NCI-H345 treated with DMSO at 0.1 percent for 48 hours (cell line): ENCODE measurements around the gene ATP5MK.
A peak's percentile ranks its signal among the peaks of the same experiment; 100 is the strongest.
"Not testable (repeated sequence)": the region's sequence is repeated elsewhere in the genome, so short reads cannot be mapped to it uniquely, and the experiment has no call there.

Experiments used
- DNase-seq: peaks from one replicate; lab custom pipeline; 2025; ENCODE audit not compliant: unreplicated experiment; lab: John Stamatoyannopoulos, UW

ATP5MK gene

DNA sequence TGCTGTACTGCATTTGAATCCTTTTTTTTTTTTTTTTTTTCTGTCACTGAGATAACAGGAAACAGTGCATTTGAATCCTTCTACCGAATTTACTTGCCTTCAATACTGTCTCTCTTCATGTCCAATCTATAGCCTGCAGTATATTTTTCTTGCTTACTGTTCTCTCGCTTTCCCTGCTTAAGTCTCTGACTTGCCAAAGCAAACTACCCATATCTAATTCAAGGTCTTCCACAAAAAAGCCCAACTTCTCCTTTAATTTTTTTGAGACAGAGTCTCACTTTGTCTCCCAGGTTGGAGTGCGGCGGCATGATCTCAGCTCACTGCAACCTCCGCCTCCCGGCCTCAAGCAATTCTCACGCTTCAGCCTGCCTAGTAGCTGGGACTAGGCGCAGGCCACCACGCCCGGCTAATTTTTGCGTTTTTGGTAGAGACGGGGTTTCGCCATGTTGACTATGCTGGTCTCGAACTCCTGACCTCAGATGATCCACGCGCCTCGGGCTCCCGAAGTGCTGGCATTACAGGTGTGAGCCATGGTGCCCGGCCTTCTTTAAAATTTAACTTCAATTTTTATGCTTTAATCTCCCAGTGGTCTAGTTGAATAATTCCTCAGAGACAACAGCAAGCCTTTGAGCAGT lies 1.0 kb upstream of the ATP5MK start:
- DNase-seq: no peak

DNA sequence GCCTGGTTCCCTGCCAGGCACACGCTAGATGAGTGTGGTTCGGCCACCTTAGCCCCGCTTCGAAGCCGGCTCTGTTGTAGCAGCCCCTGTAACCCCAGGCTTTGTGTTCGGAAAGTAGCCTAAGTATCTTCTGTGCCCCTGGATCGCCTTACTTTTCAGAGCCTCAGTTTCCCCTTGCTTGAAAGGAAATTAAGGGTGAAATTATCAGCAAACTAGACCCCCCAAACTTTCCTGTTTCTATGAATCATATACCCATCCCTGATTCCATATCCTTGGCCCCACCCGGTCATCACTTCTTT lies 463 bp upstream of the ATP5MK start:
- no peak for DNase-seq

DNA sequence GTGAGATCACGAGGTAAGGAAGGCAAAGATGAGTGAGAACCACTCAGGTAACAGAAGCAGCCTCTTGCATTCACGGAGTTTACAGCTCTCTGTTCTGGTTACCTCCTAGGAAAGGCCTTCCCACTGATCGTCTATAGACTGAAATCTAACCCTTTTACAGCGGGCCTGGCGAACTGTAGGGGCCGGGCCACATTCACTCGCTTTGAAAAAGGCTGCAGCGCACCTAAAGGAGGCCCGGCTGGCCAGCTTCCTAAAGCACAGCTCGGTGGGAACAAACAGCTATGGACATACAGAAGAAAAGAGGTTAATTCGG lies 565 bp downstream of the ATP5MK start:
- DNase-seq: no peak

DNA sequence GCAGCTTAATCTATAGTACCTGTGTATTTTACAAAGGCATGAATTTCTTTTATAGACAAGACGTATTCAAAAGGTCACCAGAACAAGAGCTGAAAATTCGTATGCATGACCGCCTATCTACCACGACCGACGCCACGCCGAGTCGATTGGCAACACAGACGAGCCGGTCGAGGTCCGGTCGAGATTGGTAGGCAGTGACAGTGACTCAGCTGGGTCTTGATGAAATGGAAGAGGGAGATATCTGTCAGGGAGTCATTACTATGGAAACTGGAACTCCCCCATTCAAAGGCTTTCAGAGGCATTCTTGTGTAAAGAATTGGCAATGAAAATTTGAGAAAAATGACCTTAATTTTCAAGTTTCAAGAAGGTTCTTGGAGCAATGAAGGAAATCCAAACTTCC lies 2.1 kb downstream of the ATP5MK start:
- DNase-seq: no peak

DNA sequence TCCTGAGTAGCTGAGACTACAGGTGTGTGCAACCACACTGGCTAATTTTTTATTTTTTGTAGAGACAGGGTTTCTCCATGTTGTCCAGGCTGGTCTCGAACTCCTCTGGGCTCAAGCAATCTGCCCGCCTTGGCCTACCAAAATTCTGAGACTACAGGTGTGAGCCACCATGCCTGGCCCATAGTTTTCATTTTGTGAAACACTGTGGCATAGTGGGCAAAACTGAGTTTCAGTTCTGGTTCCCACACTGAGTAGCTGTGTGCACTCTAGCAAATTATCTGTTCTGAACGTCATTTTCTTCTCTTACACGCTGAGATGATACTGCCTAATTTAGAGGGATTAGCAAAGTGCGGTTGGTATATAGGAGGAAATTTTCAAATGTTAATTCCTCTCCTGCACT lies 13.5 kb downstream of the ATP5MK start:
- DNase-seq: no peak

DNA sequence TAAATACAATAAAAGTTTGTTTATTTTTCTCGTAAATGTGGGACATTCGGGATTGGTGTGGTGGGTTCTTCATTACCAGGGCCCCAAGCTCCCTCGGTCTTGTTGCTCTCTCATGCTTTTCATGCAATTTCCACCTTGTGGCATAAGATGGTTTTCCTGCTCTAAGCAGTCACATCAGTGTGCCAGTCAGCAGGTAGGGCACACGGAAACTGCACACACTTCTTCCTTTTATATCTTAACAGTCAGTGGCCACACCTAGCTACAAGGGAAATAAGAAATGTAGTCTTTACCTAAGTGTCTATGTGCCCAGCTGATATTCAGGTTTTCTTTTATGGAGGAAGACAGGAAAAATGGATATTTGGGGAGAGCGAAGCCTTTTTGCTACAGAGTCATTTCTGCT lies 22.0 kb downstream of the ATP5MK start:
- DNase-seq: no peak

DNA sequence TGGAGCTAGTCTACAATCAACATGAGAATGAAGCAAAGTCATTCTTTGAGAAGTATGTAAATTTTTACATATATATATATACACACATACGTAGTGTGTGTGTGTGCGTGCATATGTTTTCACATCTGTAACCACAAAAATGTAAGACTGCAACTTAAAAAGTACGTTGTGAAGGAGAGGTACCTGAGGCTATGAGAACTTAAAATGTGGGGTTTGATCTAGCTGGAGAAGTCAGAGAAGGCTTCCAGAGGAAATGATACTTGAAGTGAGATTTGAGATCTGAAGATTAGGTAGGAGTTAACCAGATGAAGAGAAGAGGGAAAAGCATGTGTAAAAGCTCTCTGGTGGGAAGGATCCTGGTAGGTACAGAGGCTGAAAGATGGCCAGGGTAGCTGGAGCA lies 22.7 kb downstream of the ATP5MK start:
- no peak for DNase-seq

DNA sequence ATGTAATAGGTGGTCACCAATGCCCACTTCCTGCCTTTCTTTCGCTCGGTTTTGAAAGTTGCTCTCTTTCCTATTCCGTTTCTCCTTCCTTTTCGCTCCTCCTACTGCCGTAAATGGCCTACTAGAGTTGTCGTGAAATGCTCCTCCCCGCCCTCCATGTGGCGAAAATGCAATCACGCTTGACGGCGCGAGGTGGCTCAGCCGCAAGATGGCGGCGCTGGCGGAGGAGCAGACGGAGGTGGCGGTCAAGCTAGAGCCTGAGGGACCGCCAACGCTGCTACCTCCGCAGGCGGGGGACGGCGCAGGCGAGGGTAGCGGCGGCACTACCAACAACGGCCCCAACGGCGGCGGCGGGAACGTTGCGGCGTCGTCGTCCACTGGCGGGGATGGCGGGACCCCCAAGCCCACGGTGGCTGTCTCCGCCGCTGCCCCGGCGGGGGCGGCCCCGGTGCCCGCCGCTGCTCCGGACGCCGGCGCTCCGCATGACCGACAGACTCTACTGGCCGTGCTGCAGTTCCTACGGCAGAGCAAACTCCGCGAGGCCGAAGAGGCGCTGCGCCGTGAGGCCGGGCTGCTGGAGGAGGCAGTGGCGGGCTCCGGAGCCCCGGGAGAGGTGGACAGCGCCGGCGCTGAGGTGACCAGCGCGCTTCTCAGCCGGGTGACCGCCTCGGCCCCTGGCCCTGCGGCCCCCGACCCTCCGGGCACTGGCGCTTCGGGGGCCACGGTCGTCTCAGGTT lies 28.3 kb downstream of the ATP5MK start, which contains the start of gene TAF5:
TSS of gene TAF5 (plus strand) at position 195 of the 737 bp plus-strand sequence. CDS start at position 209, 14 bp downstream.
- DNase-seq: peak; percentile 76

DNA sequence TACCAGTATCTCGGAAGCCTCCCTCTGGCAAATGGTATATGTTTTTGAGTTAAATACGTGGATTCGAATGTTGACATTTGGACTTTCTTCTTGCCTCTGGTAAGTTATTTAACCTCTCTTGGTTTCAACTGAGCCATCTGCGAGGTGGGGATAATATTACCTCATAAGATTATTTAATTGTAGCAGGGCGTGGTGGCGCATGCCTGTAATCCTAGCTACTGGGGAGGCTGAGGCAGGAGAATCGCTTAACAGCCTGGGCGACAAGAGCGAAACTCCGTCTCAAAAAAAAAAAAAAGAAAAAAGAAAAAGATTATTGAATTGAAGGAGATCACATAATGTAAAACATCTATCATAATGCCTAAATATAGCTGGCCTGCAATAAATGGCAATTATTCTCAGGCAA lies 28.9 kb downstream of the ATP5MK start:
- peak; percentile 14 for DNase-seq

DNA sequence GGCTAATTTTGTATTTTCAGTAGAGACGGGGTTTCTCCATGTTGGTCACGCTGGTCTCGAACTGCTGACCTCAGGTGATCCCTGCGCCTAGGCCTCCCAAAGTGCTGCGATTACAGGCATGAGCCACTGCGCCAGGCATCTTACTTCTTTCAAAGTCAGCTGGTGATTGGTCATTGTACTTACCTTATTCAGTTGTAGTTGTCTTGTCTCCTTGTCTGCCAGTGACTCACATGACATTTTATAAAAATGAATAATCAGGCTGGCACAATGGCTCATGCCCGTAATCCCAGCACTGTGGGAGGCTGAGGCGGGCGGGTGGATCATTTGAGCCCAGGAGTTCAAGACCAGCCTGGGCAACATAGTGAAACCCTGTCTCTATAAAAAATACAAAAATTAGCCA lies 35.5 kb downstream of the ATP5MK start:
- not testable (repeated sequence) for DNase-seq

DNA sequence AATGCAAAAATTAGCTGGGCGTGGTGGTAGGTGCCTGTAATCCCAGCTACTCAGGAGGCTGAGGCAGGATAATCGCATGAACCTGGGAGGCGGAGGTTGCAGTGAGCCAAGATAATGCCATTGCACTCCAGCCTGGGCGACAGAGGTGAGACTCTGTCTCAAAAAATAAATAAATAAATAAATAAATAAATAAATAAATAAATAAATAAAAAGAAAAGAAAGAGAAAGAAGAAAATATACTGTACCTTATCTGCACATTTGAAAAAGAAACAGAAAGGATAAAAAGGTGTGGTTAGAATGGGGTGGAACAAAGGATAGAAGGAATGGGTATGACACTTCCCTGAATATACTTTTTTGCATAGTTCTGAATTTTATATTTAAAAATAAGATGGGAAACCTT lies 36.8 kb downstream of the ATP5MK start:
- DNase-seq: not testable (repeated sequence)

DNA sequence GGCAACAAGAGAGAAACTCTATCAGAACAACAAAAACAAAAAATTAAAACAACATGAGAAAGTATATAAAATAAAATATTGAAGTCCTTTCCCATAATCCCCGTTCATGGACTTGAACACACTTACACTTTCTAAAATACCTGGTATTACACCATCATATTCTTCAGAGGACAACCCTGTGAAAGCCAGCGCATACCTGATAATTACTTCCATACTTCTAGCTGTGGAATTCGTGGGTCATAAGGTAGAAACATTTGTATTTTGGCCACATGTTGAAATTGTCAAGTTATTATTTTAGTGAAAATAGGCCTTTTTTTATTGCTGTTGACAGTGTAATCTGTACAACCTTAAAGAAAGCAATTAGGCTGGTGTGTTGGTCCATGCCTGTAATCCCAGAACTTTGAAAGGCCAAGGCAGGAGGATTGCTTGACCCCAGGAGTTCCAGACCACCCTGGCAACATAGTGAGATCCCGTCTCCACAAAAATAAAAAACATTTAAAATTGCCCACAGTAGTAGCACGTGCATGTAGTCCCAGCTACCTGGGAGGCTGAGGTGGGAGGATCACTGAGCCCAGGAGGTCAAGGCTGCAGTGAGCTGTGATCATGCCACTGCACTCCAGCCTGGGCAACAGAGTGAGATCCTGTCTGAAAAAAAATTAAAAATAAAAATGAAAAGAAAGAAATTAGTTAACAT lies 40.2 kb downstream of the ATP5MK start:
- DNase-seq: no peak

DNA sequence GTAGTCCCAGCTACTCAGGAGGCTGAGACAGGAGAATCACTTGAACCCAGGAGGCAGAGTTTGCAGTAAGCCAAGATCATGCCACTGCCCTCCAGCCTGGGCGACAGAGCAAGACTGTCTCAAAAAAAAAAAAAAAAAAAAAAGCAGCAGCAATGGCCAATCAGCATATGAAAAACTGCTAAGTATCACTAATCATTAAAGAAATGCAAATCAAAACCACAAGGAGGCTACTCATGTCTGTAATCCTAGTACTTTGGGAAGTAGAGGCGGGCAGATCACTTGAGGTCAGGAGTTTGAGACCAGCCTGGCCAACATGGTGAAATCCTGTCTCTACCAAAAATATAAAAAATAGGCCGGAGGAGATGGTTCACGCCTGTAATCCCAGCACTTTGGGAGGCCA lies 41.7 kb downstream of the ATP5MK start:
- not testable (repeated sequence) for DNase-seq

DNA sequence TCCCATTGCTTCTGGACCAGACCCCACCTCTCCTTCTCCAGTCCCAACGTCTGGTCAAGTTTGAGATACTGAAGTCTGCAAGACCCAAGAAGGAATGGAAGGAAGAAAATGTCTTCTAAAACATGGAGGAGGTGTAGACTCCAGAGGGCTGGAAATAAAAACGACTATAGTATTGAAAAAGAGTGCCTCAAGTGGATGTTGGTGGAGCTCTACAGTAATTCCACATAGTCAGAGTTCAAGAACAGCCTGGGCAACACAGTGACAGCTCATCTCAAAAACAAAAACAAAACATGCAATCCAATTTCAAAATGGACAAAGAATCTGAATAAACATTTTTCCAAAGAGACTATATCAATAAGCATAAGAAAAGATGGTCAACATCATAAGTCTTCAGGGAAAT lies 43.0 kb downstream of the ATP5MK start:
- DNase-seq: no peak

DNA sequence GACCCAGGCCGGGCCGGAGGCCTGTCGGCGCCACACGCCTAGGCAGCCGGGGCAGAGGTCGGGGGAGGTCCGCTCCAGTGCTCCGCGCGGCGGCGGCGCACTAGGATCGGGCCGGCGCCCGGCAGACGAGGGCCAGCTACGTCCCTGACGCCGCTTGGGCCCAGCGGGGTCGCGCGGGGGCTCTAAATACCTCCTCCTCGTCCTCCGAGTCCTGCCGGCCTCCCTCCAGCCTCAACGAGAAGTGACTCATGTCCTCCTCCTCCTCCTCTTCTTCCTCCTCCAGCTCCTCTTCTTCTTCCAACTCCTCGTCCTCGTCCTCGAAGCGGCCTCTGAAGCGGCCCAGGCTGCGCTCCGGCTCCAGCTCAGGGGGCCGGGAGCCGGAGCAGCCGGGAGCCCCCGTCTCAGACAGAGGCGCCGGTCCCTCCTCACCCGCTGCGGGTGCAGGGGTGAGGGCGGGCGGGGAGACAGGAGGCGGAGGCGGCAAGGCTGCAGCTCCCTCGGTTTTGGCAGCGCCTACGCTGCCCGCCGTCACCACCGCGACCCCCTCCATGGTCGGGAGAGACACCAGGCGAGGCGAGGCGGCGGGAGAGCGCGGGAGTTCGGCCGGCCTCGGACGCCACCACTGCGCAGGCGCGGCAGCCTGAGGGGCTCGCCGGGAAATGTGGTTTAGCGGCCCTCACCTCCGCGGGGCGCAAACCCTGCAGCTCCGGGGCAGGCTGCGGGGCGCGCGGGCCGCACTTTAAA lies 45.6 kb downstream of the ATP5MK start, which contains the start of gene PCGF6:
TSS of gene PCGF6 (minus strand) at position 624 of the 744 bp plus-strand sequence. CDS start at position 550, 74 bp downstream.
- DNase-seq: peak; percentile 39

DNA sequence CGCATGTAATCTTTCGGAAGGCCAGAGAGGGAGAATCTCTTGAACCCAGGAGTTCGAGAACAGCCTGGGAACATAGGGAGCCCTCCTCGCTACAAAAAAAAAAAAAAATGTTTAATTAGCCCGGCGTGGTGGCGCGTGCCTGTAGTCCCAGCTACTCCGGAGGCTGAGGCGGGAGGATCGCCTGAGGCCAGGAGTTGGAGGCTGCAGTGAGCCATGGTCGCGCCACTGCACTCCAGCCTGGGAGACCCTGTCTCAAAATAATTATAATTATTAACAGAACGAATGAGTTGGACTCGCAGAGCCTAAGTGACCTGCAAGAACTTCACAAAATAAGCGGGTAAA lies 46.1 kb downstream of the ATP5MK start:
- DNase-seq: no peak
